Gastrocnemius medialis (tissue), 4 donors: ENCODE measurements around the gene IP6K3. TPM values are rescaled to one million over a fixed set of nuclear protein-coding genes. Genes with fewer than 3 reads are reported as not detected.

Experiments used
- ATAC-seq, 2 donors: fragments of 150-250 bp; one replicate each; pipeline ENCODE4 v1.9.1; 2016
- DNase-seq, 2 donors: peaks; one replicate each; pipeline ENCODE4 v3.0.0-alpha.2; 2019
- H3K27ac ChIP-seq, 4 donors: fragments of 200-600 bp; sonication (generic); 1 replicate in 1 of 4; 2 replicates in 3 of 4; pipeline ENCODE4 v1.5.1; 2016 to 2018; ENCODE audit warnings: mild to moderate bottlenecking in 2 of 4, moderate library complexity in 1 of 4
- H3K27me3 ChIP-seq, 3 donors: fragments of 200-600 bp; sonication (generic) in 2 of 3; 1 replicate in 1 of 3; 2 replicates in 2 of 3; pipeline versions ENCODE4 v1.5.1 to v1.6.0; 2016 to 2019; ENCODE audit warnings: mild to moderate bottlenecking in 1 of 3, moderate library complexity in 1 of 3
- H3K36me3 ChIP-seq, 2 donors: fragments of 200-600 bp; sonication (generic) in 1 of 2; one replicate each; pipeline ENCODE4 v1.5.1; 2017 to 2018
- H3K4me1 ChIP-seq, 2 donors: fragments of 200-600 bp; sonication (generic) in 1 of 2; one replicate each; pipeline ENCODE4 v1.5.1; 2016 to 2017; ENCODE audit warnings: mild to moderate bottlenecking in 2 of 2
- H3K4me3 ChIP-seq, 4 donors: fragments of 200-600 bp; sonication (generic) in 3 of 4; 1 replicate in 1 of 4; 2 replicates in 3 of 4; pipeline ENCODE4 v1.5.1; 2016 to 2019; ENCODE audit warnings: mild to moderate bottlenecking in 2 of 4
- H3K9me3 ChIP-seq, 3 donors: fragments of 200-600 bp; sonication (generic) in 2 of 3; 1 replicate in 1 of 3; 2 replicates in 2 of 3; pipeline ENCODE4 v1.5.1; 2016 to 2019
- CTCF ChIP-seq, 5 experiments: fragments of 450-650 bp in 3 of 5; fragments of 200-600 bp in 2 of 5; sonication (generic) in 2 of 5; IDR thresholded peaks in 4 of 5; conservative IDR thresholded peaks in 1 of 5; 1 replicate in 4 of 5; 2 replicates in 1 of 5; pipeline ENCODE4 v1.5.1; 2016 to 2019; ENCODE audit warnings: antibody characterized with exemption in 5 of 5, mild to moderate bottlenecking in 3 of 5, moderate library complexity in 3 of 5
- POLR2A ChIP-seq, 2 donors: fragments of 450-650 bp; IDR thresholded peaks; one replicate each; pipeline ENCODE4 v1.6.1; 2017; ENCODE audit warnings: antibody characterized with exemption in 2 of 2, mild to moderate bottlenecking in 2 of 2, moderate library complexity in 2 of 2
- in situ Hi-C, 4 donors: fragments of 200-750 bp; cut with MboI; loops; one replicate each; pipeline versions ENCODE4 v1.15.0 to v1.8.0; 2017; ENCODE audit warnings: low sequenced_read_pairs in 4 of 4
- intact Hi-C: fragments of 100-400 bp; cut with DNase I; formaldehyde crosslinking; loops from one replicate; pipeline ENCODE4 v1.15.1; 2023; ENCODE audit warnings: low total_unique reads
- total RNA-seq, 4 donors: library from RNA; depleted of rRNA; stranded (reverse); fragments of >200 nt; gene quantifications; one replicate each; pipeline versions ENCODE4 v1.1.0 to v1.2.3, GENCODE V29; 2016

Gene IP6K3
- total RNA-seq, 4 donors from 2014 or later: 287 to 570 (median 348) TPM

- no peaks in the 10 kb centered on the region for H3K27me3 ChIP-seq
- in situ Hi-C loops: no loop called here
- H3K9me3 ChIP-seq: no peaks in the 10 kb centered on the region
- no peak overlapping the region for H3K27ac ChIP-seq
- peaks cover 41 to 46% of the 10 kb centered on the region in 2 donors for H3K4me1 ChIP-seq
- ATAC-seq (no peak), DNase-seq (no peak)
- no peaks in the 10 kb centered on the region for H3K36me3 ChIP-seq
- no peak for TF ChIP-seq POLR2A (IDR thresholded peaks at IDR 0.05)
- TF ChIP-seq CTCF (IDR thresholded peaks at IDR 0.05 in 4 of 5, conservative IDR thresholded peaks at IDR 0.05 in 1 of 5): no peak
- no peak overlapping the region for H3K4me3 ChIP-seq
- intact Hi-C loops: no loop called here
These were observed 55.9 kb downstream of the IP6K3 start for GRCh38 chr6:33690766-33691165.

DNA sequence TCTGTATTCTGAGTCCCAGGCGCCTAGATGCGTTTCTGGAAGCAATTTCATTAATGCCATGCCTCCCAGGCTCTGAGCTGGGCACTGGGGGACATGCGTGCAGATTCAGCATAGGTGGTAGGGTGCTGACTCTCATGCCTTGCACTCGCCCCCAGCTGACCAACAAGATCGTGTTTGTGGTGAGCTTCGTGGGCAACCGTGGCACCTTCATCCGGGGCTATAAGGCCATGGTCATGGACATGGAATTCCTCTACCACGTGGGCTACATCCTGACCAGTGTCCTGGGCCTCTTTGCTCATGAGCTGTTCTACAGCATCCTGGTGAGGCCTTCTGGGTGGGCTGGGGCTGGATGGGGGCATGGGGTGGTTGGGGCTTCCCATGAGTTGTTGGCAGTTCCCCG is 56.8 kb downstream of the IP6K3 start:
- no peak overlapping the region for H3K27ac ChIP-seq
- H3K36me3 ChIP-seq: no peaks in the 10 kb centered on the region
- in situ Hi-C loops: no loop called here
- H3K9me3 ChIP-seq: no peaks in the 10 kb centered on the region
- no peak overlapping the region for H3K4me3 ChIP-seq
- peaks cover 32 to 37% of the 10 kb centered on the region in 2 donors for H3K4me1 ChIP-seq
- no peak for TF ChIP-seq POLR2A (IDR thresholded peaks at IDR 0.05)
- TF ChIP-seq CTCF (IDR thresholded peaks at IDR 0.05 in 4 of 5, conservative IDR thresholded peaks at IDR 0.05 in 1 of 5): no peak
- intact Hi-C loops: no loop called here
- H3K27me3 ChIP-seq: no peaks in the 10 kb centered on the region
- ATAC-seq (no peak), DNase-seq (no peak)

GRCh38 chr6:33689148-33689494 is 57.6 kb downstream of the IP6K3 start:
- Histone ChIP-seq H3K36me3 (no peaks in the 10 kb centered on the region), H3K9me3 (no peaks in the 10 kb centered on the region), H3K4me3 (no peak overlapping the region), H3K27ac (no peak overlapping the region), H3K27me3 (no peaks in the 10 kb centered on the region), H3K4me1 (peaks cover 25 to 30% of the 10 kb centered on the region in 2 donors)
- DNase-seq: no peak
- ATAC-seq: no peak
- in situ Hi-C loops (no loop called here), intact Hi-C loops (no loop called here)
- TF ChIP-seq POLR2A (IDR thresholded peaks at IDR 0.05) (no peak), CTCF (IDR thresholded peaks at IDR 0.05 in 4 of 5, conservative IDR thresholded peaks at IDR 0.05 in 1 of 5) (no peak)

DNA sequence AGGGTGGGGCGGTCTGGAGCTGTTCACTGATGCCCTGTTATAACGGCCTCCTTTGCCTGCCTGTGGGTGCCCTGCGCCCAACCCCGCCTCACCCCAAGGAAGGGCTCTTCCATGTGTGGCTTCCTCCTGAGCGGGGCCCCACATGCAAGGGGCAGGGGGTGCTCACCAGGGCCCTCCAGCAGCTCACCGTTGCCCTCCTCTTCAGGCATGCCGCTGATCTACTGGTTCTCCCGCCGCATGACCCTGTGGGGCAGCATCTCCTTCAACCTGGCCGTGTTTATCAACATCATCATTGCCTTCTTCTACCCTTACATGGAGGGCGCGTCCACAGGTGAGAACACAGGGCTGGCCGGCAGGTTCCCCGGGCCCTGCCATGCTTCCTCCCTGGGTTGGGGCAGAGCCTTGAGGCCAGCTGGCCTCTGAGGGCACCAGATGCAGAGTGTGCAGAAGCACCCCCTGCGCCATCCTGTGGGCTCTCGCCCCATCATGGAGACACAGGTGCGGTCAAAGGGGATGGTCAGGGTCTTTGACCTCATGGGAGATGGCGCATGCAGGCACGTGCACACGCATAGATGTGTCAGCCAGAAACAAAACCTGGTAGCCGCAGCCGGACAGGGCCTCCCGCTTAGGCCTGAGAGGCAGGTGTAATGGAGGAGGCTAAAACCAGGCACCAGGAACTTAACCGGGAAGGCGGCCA is 58.1 kb downstream of the IP6K3 start:
- TF ChIP-seq CTCF (IDR thresholded peaks at IDR 0.05 in 4 of 5, conservative IDR thresholded peaks at IDR 0.05 in 1 of 5): no peak
- TF ChIP-seq POLR2A (IDR thresholded peaks at IDR 0.05): no peak
- intact Hi-C loops (no loop called here), in situ Hi-C loops (no loop called here)
- no peak for DNase-seq
- Histone ChIP-seq H3K9me3 (no peaks in the 10 kb centered on the region), H3K27me3 (no peaks in the 10 kb centered on the region), H3K36me3 (no peaks in the 10 kb centered on the region), H3K27ac (no peak overlapping the region), H3K4me3 (no peak overlapping the region), H3K4me1 (peaks cover 19 to 24% of the 10 kb centered on the region in 2 donors)
- ATAC-seq: no peak

DNA sequence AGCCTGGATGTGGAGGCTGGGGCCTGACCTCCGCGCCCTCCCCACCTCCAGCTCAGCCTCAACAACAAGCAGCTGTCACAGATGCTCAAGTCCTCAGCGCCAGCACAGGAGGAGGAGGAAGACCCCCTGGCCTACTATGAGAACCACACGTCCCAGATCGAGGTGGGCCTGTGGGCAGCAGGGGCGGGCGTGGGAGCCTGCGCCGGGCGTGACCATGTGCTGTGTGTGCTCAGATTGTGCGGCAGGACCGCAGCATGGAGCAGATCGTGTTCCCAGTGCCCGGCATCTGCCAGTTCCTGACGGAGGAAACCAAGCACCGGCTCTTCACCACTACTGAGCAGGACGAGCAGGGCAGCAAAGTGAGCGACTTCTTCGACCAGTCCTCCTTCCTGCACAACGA is 58.7 kb downstream of the IP6K3 start:
- H3K27me3 ChIP-seq: no peaks in the 10 kb centered on the region
- peaks cover 14 to 18% of the 10 kb centered on the region in 2 donors for H3K4me1 ChIP-seq
- DNase-seq (no peak), ATAC-seq (no peak)
- TF ChIP-seq POLR2A (IDR thresholded peaks at IDR 0.05) (no peak), CTCF (IDR thresholded peaks at IDR 0.05 in 4 of 5, conservative IDR thresholded peaks at IDR 0.05 in 1 of 5) (no peak)
- in situ Hi-C loops: no loop called here
- no peaks in the 10 kb centered on the region for H3K36me3 ChIP-seq
- H3K27ac ChIP-seq: no peak overlapping the region
- intact Hi-C loops: no loop called here
- H3K9me3 ChIP-seq: no peaks in the 10 kb centered on the region
- no peak overlapping the region for H3K4me3 ChIP-seq
